OCI-LY3 (cell line): Measurements from ENCODE around the gene CARD19.

Experiments used
- H2AFZ ChIP-seq: fragments of 200-600, 300-600 bp; shearing (Covaris generic); 2 replicates; pipeline ENCODE4 v1.6.0; 2014; ENCODE audit warnings: antibody characterized with exemption, low read depth, low read length
- H3K27ac ChIP-seq: fragments of 200-600, 300-600 bp; sonication (generic); 2 replicates; pipeline ENCODE4 v1.5.1; 2014; ENCODE audit warnings: mild to moderate bottlenecking, low read length, moderate library complexity, mixed read lengths
- H3K27me3 ChIP-seq: fragments of 200-600, 300-600 bp; sonication (generic); 2 replicates; pipeline ENCODE4 v1.6.1; 2014; ENCODE audit warnings: low read depth, low read length, mixed read lengths
- H3K36me3 ChIP-seq: fragments of 200-600, 300-600 bp; sonication (generic); replicated peaks from 2 replicates; pipeline ENCODE3; 2014; ENCODE audit warnings: low read depth, low read length, mixed read lengths
- H3K4me1 ChIP-seq: fragments of 300-600, 200-600 bp; sonication (generic); 2 replicates; pipeline ENCODE4 v1.6.1; 2014; ENCODE audit warnings: low read length, mixed read lengths
- H3K4me2 ChIP-seq: fragments of 200-600, 300-600 bp; sonication (generic); 2 replicates; pipeline ENCODE4 v1.6.1; 2014; ENCODE audit warnings: low read length, mixed read lengths
- H3K4me3 ChIP-seq: fragments of 300-600, 200-600 bp; sonication (generic); 2 replicates; pipeline ENCODE4 v1.5.1; 2014; ENCODE audit warnings: antibody characterized with exemption, mild to moderate bottlenecking, low read length, moderate library complexity
- H3K79me2 ChIP-seq: fragments of 300-600, 200-600 bp; shearing (Covaris generic); 2 replicates; pipeline ENCODE4 v1.6.1; 2014; ENCODE audit warnings: mild to moderate bottlenecking, low read length, mixed read lengths
- H3K9ac ChIP-seq: fragments of 300-600, 200-600 bp; shearing (Covaris generic); 2 replicates; pipeline ENCODE4 v1.6.0; 2014; ENCODE audit warnings: mild to moderate bottlenecking, low read length, moderate library complexity
- H3K9me3 ChIP-seq: fragments of 200-600, 300-600 bp; shearing (Covaris generic); 2 replicates; pipeline ENCODE4 v1.6.1; 2014; ENCODE audit warnings: low read length, mixed read lengths; ENCODE audit not compliant: insufficient read depth
- H4K20me1 ChIP-seq: fragments of 200-600, 300-600 bp; sonication (generic); 2 replicates; pipeline ENCODE4 v1.6.1; 2016; ENCODE audit warnings: low read length, mixed read lengths; ENCODE audit not compliant: insufficient read depth
- EZH2phosphoT487 ChIP-seq: fragments of 200-600 bp; shearing (Covaris generic); IDR thresholded peaks from 2 replicates; pipeline ENCODE4 v1.6.1; 2018; ENCODE audit warnings: antibody characterized with exemption, mixed run types, low read depth
- TF ChIP-seq, protein P1 (sequence below): fragments of 200-600, 300-600 bp; sonication (generic); IDR thresholded peaks from 2 replicates; pipeline ENCODE4 v1.5.1; 2014; ENCODE audit warnings: antibody characterized with exemption, low read length, low read depth

Gene CARD19

DNA sequence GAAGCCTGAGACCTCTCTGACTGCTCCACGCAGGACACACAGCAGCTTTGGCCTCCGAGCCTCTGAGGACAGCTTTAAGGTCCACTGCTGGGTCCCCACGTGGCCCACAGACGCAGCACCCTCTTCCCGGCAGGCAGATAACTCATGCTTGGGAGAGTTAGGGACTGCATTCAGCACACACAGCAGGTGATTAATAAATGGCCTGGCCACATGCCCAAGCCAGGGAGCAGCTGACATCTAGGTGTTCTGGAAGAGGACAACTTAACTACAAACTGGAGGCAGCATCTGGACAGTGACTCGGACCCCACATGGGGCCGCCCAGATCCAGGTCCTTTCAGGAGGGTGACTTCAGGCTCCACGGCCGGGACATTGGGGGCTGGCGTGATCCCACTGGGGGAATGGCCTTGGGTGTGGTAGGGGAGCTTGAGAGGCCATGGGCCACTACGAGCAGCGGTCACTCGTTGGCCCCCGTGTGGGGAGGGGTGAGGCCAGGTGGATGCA is 26.8 kb downstream of the CARD19 start:
- Histone ChIP-seq H3K4me2 (no peak overlapping the region), H3K4me3 (no peak overlapping the region), H3K4me1 (no peaks in the 10 kb centered on the region), H3K9ac (no peak overlapping the region), H3K79me2 (no peaks in the 10 kb centered on the region), H3K27me3 (no peaks in the 10 kb centered on the region), H4K20me1 (0 out of 2 replicates have a peak, but pooled peaks cover 3% of the 10 kb centered on the region), H3K36me3 (peaks cover 4% of the 10 kb centered on the region), H3K27ac (no peak overlapping the region), H3K9me3 (no peaks in the 10 kb centered on the region), H2AFZ (no peak overlapping the region)
- TF ChIP-seq, protein P1, sequence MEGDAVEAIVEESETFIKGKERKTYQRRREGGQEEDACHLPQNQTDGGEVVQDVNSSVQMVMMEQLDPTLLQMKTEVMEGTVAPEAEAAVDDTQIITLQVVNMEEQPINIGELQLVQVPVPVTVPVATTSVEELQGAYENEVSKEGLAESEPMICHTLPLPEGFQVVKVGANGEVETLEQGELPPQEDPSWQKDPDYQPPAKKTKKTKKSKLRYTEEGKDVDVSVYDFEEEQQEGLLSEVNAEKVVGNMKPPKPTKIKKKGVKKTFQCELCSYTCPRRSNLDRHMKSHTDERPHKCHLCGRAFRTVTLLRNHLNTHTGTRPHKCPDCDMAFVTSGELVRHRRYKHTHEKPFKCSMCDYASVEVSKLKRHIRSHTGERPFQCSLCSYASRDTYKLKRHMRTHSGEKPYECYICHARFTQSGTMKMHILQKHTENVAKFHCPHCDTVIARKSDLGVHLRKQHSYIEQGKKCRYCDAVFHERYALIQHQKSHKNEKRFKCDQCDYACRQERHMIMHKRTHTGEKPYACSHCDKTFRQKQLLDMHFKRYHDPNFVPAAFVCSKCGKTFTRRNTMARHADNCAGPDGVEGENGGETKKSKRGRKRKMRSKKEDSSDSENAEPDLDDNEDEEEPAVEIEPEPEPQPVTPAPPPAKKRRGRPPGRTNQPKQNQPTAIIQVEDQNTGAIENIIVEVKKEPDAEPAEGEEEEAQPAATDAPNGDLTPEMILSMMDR = no peak
- no peak for TF ChIP-seq EZH2phosphoT487

DNA sequence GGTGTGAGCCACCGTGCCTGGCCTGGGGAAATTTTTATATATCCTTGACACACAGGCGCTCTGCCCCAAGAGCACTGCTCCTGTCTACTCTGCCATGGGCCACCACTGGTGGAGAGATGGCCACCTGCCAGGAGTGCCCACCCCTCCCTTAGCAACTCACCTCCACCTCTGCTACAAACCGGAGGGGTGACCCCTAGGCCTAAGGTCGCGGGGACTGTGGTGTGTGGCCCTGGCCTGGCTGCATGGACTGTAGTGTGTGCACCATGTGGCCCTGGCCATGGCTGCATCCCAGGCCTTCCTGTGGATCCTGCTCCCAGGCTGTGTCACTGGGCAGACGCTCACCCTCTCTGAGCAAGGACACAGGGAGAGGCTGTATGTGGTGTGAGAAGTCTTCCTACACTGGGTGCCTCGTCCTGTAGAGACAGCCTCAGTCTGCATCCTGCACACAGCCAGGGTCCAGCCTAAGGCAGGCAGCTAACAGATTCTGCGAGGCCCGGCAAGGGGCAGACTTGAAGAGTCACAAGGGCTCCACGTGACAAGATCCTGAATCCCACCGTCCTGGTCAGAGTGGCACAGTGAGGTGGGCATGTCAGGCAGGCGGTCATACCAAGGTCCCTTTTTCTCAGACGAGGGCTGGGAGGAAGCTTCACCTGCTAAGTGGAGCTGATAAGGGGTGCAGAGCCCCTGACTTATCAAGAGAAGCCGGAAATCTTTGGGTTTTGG is 27.7 kb downstream of the CARD19 start:
- Histone ChIP-seq H3K4me3 (no peak overlapping the region), H3K4me2 (no peak overlapping the region), H3K27ac (no peak overlapping the region), H2AFZ (no peak overlapping the region), H3K9ac (no peak overlapping the region), H3K4me1 (no peaks in the 10 kb centered on the region), H3K27me3 (no peaks in the 10 kb centered on the region), H4K20me1 (0 out of 2 replicates have a peak, but pooled peaks cover 3% of the 10 kb centered on the region), H3K36me3 (peaks cover 4% of the 10 kb centered on the region), H3K79me2 (no peaks in the 10 kb centered on the region), H3K9me3 (no peaks in the 10 kb centered on the region)
- TF ChIP-seq EZH2phosphoT487 = no peak
- TF ChIP-seq, protein P1 = no peak

DNA sequence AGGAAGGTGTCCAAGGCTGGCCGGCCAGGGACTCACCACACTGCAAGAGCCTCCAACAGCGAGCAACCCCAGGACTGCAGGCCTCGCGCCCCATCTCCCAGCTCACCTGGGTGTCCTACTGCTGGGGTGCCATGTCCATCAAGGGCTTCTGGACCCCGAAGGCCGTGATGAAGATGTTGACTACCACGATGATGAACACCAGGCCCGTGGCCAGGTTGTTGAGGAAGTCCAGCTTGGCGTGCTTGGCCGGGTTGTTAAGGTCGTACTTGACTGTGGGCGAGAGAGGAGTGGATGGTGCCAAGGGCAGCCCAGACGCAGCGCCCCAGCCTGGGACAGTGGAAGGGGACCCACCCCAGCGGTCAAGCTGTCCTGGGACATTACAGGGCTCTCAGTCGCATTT is 28.8 kb downstream of the CARD19 start:
- Histone ChIP-seq H3K4me3 (no peak overlapping the region), H2AFZ (no peak overlapping the region)

DNA sequence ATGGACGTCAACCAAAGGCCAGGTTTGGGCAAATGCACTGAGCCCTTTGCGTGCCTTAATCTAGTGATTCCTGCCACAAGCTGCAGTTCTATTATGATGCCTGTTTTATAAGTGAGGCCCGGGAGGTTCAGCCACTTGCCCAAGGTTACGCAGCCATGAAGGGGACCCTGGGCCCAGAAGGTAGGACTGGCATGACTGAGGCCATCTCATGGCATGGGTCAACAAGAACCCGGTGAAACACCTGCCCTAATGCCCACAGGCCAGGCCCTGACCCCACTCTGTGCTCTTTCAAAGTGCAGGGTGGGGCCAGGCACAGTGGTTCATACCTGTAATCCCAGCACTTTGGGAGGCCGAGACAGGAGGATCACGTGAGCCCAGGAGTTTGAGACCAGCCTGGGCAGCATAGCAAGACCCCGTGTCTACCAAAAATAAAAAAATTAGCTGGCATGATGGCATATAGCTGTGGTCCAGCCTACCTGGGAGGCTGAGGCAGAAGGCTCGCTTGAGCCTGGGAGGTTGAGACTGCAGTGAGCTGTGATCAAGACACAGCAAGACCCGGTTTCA is 29.4 kb downstream of the CARD19 start:
- Histone ChIP-seq H3K27ac (no peak overlapping the region), H3K4me1 (no peaks in the 10 kb centered on the region), H3K36me3 (peaks cover 4% of the 10 kb centered on the region), H3K4me2 (no peak overlapping the region), H3K9ac (no peak overlapping the region), H4K20me1 (0 out of 2 replicates have a peak, but pooled peaks cover 3% of the 10 kb centered on the region), H2AFZ (no peak overlapping the region), H3K9me3 (no peaks in the 10 kb centered on the region), H3K79me2 (no peaks in the 10 kb centered on the region), H3K4me3 (no peak overlapping the region), H3K27me3 (no peaks in the 10 kb centered on the region)
- no peak for TF ChIP-seq EZH2phosphoT487
- TF ChIP-seq, protein P1 = no peak

More for the DNA sequence above, 28.8 kb downstream of the CARD19 start:
- no peak for TF ChIP-seq EZH2phosphoT487
- TF ChIP-seq, protein P1 = no peak
- H3K79me2 ChIP-seq = no peaks in the 10 kb centered on the region
- H3K36me3 ChIP-seq = peaks cover 4% of the 10 kb centered on the region
- H3K4me1 ChIP-seq = no peaks in the 10 kb centered on the region
- no peak overlapping the region for H3K4me2 ChIP-seq
- H3K9ac ChIP-seq = no peak overlapping the region
- 0 out of 2 replicates have a peak, but pooled peaks cover 3% of the 10 kb centered on the region for H4K20me1 ChIP-seq
- no peaks in the 10 kb centered on the region for H3K9me3 ChIP-seq
- H3K27ac ChIP-seq = no peak overlapping the region
- no peaks in the 10 kb centered on the region for H3K27me3 ChIP-seq
